ENCODE results near the gene KLHL24.
"Not testable (repeated sequence)": the region's sequence is repeated elsewhere in the genome, so short reads cannot be mapped to it uniquely, and the experiment has no call there.

The KLHL24 gene

DNA sequence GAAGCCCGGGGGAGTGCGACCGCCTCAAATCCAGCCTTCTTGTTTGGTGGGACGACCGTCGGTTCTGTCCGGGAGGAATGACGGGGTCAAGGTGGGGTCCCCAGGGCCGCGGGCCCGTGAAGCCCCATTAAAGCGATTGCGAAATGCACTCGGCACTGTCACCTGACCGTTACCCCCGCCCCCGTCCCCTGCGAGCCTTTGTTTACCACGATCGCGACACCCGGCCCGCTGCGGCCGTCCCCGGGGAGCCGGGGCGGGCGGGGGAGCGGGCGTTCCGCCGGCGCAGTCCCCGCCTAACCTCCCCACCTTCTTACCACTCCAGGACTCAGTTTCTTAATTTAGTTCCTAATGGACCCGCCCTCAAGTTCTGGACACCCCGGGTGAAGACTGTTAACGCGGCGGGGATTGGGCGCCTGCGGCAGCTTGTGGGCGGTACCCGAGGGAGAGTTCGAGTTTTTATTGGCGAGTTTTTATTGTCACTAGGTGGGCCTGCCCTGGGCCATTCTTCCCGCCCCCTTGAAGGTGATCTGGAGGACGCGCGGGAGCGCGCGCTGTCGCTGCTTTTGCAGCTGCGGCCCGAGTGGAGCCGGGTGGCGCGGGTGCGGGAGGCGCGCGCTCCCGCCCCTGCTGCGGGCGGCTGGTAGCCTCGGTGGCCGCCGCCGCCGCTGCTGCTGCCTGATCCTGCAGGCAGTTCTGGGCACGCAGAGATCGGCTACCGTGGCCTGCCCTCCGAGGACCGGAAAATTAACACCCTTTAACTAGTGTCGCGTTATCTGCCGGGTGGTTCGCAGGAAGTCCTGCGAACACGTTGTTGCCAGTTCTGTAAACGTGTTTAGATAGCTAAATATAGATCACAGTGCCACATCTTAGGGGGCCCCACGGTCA lies 1.0 kb downstream of the KLHL24 start:
- DNase-seq = peak; percentile 97

DNA sequence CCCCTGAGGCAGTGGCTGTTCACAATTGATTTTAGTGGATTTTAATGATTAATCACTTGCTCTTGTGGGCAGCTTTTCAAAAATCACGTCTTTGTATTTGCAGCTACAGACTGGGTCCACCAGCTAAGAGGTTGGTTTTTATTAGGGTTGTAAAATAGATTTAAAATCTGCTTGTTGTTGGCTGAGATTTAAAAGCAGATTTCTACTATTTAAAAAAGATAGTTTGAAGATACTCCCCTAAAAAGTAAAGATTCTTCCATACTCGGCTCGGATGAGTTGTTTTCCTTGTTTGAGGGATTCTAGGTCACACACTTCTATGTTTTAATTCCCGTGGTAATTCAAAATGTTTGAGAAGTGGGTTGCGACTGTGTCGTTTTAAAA lies 1.7 kb downstream of the KLHL24 start:
- DNase-seq = no peak

DNA sequence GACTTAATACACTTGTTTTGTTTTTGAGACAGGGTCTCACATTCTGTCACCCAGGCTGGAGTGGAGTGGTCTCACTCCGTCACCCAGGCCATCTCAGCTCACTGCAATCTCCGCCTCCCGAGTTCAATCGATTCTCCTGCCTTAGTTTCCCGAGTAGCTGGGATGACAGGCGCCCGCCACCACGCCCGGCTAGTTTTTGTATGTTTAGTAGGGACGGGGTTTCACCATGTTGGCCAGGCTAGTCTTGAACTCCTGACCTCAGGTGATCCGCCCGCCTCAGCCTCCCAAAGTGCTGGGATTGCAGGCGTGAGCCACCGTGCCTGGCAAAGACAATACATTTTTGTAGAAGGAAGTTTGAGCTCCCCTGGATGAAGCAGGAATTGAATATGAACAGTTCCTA lies 2.2 kb downstream of the KLHL24 start:
- not testable (repeated sequence) for DNase-seq

DNA sequence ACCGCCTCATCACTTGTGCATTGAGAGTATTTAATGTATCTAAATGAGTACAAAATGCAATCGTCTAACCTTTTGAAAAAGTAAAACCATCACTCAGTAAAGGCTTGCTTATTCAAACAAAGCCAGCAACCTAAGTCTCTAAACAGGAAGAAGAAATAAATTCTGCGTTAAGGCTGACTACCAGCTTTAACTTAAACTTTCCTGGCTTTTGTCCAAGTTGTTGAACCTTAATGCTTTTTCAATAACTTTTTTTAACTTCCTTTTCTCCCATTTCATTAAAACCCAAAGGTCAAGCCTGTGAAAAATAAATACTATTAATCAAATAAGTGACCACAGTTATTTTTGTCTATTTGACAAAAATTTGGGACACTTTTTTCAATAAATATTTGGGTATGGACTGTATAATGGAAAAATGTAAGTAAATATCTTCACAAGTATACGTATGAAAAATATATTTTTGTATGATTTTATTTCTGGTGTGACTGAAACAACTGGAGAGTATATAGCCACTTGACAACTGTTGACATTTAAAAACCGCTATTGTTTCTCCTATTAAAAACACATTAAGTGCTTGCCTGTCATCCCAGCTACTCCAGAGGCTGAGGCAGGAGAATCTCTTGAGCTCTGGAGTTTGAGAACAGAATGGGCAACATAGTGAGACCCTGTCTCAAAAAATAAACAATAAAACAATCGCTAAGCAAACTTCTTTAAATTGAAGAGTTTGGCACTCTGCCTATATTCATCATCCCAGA lies 2.9 kb downstream of the KLHL24 start:
- DNase-seq = peak; percentile 4

DNA sequence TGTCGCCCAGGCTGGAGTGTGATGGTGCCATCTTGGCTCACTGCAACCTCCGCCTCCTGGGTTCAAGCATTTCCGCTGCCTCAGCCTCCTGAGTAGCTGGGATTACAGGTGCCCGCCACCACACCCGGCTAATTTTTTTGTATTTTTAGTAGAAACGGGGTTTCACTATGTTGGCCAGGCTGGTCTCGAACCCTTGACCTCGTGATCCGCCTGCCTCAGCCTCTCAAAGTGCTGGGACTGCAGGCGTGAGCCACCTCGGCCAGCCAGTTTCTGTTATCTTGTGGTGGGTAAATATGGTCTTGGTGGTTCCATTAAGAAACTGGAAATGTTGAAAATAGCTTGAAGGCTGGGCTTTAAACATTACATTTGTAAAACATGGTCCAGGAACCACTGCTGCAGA lies 5.2 kb downstream of the KLHL24 start:
- not testable (repeated sequence) for DNase-seq

DNA sequence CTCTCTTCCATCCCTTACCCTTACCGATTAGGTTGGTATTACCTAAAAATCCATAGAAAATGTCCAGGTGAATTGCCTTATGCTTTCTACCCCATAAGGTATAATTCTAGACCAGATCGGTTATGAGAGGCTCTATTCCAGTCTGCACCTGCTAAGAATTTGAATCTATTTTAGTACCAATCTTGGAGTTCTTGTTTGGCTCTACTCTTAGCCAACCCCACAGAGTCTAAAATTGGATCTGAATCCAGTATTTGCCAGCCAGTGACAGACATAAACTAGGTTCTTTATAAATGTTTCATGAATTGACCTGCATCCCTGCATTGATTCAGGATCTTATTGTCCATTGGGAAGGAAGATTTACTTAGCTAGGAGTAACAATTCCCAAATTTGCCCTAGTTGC lies 6.5 kb downstream of the KLHL24 start:
- DNase-seq = no peak

DNA sequence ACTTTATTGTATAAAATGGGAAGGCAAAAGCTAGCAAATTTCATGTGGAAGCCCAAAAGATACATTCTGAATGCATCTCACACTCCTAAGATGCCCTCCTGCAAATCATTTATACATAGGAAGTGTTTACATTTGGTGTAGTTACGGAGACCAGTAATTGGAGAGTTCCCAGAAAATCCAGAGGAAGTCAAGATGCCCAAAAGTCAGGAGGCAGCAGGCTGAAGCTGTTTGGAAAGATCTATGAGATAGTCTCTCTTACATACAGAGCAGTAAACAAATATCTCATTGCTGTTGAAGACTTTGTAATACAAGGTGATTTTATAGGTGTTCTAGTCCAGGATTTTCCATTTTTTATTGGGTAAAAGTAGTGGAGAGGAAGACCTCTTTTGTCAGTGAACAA lies 8.8 kb downstream of the KLHL24 start:
- DNase-seq = no peak

DNA sequence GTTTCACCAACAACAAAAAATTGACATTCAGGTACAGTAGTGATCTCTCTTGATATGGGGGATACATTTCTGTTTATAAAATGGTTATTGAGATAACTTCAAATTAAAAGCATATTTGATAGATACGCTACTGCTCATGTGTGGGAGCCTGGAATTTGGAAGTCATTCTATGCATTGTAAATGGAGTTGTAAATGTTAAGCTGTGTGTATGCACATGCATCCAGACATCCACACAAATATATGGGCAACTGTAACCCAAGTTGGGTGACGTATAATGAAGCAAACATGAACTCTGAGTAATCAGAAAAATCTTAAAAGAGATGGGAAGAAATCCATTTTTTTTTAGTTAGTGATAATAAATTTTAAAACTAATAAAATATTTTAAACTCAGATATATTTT lies 9.8 kb downstream of the KLHL24 start:
- DNase-seq = no peak

DNA sequence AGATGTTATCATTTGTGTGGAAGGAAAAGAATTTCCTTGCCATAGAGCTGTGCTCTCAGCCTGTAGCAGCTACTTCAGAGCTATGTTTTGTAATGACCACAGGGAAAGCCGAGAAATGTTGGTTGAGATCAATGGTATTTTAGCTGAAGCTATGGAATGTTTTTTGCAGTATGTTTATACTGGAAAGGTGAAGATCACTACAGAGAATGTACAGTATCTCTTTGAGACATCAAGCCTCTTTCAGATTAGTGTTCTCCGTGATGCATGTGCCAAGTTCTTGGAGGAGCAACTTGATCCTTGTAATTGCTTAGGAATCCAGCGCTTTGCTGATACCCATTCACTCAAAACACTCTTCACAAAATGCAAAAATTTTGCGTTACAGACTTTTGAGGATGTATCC lies 15.1 kb downstream of the KLHL24 start:
- DNase-seq = no peak

DNA sequence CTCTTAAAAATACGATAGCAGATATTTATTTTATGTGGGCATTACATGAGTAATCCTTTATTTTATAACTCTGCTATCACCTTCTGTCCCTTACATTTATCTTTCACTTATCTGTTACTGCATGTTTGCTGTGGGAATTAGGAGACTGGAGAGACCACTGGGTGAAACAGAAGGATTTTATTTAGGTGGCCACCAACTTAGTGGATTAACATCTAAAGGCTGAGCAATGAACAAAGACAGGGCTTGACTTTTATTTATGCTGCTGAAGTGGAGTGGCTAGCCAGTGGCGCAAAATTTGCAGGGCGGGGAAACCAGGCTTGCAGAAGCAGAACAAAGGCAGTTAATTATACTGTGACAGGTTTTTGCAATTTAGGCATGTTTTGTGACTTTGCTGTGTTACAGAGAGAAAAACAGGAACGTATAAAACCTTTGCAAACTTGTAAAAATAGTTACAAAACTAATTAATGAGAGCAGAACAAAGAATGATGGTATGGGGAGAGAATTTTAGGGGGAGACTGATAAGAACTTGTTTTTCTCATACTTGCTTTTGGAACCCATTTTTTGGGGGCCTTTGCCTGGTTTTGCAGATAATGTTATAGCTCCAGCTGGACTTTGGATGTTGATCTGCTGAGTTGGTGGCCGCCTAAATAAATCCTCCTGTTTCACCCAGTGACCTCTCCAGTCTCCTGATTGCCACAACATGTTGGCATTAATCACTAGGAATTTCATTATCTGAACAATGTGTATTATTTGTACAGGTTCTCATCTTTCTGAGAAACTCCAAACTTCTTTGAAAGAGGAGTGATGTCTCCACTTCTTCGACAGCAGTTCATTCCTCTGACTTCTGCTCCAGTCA lies 18.0 kb downstream of the KLHL24 start:
- peak; percentile 28 for DNase-seq

DNA sequence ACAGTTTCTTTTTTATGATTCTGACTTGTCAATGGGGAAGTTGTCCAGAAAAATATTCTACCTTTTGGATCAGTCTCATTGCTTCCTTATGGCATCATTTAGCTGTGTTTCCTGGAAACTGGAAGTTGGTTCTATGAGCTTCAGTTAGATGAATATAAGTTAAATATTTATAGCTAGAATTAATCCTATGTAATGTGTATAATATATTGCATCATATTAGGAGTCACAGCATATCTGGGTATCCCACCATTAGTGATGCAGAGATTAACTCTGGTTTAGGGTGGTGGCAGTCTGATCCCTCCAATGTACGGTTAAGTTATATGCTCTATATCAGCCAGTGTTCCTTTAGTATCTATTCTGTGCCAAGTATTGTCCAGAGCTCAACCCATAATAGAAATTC lies 19.3 kb downstream of the KLHL24 start:
- no peak for DNase-seq

DNA sequence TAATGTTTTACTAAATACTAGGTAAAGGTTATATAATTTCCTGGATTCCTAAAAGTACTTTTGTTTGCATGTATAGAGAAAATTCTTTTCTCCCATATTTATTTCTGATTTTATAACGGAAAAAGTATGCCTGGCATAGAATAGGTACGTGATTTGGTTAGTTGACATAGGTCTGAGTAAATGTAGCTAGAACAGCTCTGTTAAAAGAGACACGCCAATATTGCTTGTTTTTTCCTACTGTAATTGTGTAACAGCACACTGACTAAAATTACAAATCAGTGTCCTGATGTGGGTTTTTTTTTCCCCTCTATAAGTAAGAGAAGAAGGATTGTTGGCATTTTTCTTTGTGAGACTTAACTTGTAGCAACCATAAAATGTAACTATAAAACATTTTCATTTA lies 26.7 kb downstream of the KLHL24 start:
- no peak for DNase-seq

DNA sequence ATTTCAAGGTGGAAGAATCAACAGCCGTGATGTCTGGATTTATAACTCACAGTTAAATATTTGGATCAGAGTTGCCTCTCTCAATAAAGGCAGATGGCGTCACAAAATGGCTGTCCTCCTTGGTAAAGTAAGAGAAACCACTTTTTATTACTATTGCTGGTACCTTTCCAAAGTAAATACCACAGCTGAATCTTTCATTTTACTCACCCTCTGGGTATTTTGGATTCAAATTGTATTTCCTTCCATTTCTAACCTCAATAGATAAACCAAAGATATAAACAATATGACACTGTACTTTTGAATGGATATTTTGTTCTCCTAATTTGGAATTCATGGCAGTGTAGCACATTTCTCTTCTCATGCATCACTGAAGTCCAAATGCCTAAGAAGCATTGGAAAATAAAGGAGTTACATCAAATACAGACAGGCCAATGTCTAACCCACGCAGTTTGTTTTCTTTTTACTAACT lies 29.5 kb downstream of the KLHL24 start:
- no peak for DNase-seq

DNA sequence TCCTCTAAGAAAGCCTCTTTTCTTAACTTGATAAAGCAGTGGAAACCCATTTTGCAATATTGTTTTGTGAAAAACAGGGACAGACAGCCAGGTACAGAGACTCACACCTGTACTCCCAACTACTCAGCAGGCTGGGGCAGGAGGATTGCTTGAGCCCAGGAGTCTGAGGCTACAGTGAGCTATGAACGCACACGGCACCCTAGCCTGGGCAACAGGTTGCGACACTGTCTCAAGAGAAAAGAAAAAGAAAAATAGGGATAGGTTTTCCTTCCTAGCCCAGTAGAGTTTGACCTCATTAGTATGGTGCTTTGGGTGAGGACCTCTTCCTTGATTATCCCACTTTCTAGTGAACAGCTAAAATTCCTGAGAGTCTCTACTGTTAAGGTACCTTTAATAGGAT lies 44.6 kb downstream of the KLHL24 start:
- DNase-seq = no peak

DNA sequence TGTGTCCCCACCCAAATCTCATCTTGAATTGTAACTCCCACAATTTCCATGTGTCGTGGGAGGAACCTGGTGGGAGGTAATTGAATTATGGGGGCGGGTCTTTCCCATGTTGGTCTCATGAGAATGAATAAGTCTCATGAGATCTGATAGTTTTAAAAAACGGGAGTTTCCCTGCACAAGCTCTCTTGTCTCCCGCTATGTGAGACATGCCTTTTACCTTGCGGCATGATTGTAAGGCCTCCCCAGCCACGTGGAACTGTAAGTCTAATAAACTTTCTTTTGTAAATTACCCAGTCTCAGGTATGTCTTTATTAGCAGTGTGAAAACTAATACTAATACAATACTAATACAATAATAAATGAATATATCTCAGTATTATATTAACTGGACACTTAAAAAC lies 52.3 kb downstream of the KLHL24 start:
- no peak for DNase-seq

DNA sequence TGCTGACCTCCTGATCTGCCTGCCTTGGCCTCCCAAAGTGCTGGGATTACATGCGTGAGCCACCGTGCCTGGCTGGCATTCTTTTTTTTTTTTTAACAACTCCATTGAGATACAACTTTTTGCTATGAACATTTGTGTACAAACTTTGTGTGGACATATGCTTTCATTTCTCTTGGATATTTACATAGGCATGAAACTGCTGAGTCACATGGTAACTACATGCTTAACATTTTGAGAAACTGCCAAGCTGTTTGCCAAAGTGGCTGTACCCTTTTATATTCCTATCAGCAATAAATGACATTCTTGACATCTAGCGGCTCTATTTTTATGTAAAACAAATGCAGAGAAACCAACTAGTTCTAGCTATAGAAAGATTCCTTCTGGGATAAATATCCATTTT lies 53.5 kb downstream of the KLHL24 start:
- peak; percentile 40 for DNase-seq

DNA sequence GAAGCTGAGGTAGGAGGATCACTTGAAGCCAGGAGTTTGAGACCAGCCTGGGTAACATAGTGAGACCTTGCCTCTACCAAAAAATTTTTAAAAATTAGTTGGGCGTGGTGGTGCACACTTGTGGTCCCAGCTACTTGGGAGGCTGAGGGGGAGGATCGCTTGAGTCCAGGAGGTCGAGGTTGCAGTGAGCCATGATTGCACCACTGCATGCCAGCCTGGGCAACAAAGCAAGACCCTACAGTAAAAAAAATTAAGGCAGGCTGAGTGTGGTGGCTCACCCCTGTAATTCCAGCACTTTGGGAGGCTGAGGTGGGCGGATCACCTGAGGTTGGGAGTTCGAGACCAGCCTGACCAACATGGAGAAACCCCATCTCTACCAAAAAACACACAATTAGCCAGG lies 54.2 kb downstream of the KLHL24 start:
- not testable (repeated sequence) for DNase-seq

DNA sequence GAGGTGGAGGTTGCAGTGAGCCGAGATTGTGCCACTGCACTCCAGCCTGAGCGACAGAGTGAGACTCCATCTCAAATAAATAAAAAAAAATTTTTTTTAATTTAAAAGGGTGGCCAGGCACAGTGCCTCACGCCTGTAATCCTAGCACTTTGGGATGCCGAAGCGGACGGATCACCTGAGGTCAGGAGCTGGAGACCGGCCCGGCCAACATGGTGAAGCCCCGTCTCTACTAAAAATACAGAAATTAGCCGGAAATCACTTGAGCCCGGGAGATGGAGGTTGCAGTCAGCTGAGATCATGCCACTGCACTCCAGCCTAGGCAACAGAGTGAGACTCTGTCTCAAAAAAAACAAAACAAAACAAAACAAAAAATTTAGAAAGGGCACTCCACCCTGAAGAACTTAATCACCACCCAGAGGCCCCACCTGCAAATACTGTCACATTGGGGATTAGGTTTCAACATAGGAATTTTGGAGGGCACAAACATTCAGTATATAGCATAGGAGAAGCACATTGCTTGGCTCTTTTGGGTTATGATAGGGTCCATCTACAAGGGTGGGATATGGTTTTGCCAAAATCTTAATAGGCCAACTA lies 55.1 kb downstream of the KLHL24 start:
- DNase-seq = no peak

DNA sequence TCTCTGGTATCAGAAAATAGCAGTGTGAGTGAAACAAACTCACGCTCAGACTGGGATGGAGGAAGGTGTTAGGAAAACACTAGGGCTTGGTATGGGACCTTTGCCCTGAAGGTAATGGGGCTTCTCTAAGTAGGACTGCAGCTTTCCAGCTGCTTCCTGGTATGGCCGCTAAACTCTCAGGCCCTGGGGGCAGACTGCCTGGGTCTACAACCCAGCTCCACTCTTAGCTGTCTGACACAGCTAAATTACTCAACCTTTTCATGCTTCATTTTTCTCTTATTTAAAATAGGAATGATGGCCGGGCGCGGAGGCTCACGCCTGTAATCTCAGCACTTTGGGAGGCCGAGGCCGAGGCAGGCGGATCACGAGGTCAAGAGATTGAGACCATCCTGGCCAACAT lies 57.0 kb downstream of the KLHL24 start:
- DNase-seq = no peak

DNA sequence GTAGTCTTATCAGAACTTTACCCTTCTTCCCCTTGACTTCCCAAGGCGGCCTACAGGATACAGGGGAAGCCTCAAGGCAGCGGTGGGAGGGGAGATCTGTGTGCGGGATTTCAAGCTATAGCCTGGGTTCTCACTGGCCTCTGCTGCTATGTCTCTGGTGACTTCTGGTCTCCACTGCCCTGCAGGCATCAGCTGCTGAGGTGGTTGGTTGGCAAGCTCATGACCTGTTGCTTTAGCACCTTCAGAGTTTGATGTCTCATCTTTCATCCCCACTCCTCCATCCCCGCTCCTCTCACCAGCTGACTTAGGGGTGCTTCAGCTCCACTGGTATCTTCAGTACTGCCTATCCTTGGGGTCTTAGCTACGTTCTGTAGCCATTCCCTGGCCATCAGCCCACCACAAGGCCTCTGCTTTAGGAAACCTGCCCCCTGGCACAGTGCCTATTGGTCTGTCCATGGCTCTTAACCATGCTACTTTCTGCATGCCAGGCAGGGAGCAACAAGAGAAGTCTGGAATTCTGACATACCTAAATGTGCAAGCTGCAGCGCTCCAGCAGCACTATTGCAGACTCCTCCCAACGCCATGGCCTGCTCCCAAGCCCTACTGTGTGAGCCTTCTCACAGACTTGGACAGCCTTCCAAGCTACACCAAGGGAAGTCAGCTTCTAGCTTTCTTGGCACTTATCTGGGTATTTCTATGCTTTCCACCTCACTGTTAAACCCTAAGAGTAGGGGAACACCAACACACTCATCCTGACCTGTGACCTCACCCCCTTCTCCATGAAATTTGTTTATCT lies 60.3 kb downstream of the KLHL24 start:
- no peak for DNase-seq

DNA sequence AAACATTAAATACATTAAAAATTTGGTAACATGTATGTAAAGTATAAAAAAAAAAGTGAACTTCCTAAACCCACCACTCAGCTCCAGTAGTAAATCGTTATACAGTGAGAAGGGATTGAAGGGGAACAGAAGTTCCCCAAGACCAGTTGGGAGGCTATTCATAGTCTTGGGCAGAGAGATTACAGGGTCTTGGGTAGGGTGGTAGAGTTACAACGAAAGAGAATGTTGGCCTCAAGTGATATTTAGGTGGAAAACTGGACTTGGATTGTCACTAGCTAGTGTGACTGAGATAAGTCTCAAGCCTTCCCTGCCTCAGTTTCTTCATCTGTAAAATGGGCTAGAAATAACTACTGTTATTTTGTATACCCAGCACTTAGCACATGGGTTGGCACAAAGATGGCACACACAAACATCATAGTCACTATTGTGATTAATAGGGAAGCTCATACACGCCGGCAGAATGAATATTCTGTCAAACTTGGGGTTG lies 61.7 kb downstream of the KLHL24 start:
- no peak for DNase-seq
